Measurements from ENCODE around the gene JMY. TPM values are rescaled to one million over a fixed set of nuclear protein-coding genes. Genes with fewer than 3 reads are reported as not detected.

Gene JMY
- total and polyA plus RNA-seq, 12 donors = 2.9 to 16.4 (median 10.2) TPM

- 50 to 59% (median 53%) methylated on average over 4 of the region's 4 CpGs for WGBS, 4 donors
- intact Hi-C loops (cut with DNase I) = no loop called here
- Histone ChIP-seq H3K27ac (no peak overlapping the region), H3K4me1 (replicated peaks in 1 of 2) (peaks cover 0 to 6% of the 10 kb centered on the region in 2 donors), H3K36me3 (replicated peaks in 1 of 2) (no peaks in the 10 kb centered on the region), H3K27me3 (no peaks in the 10 kb centered on the region), H3K4me3 (no peak overlapping the region), H3K9me3 (replicated peaks in 1 of 3) (no peaks in the 10 kb centered on the region)
- DNase-seq = no peak
- TF ChIP-seq POLR2A (IDR thresholded peaks at IDR 0.05) = no peak
- TF ChIP-seq CTCF (IDR thresholded peaks at IDR 0.05) = no peak
Observed at GRCh38 chr5:79201206-79201605, 34.7 kb upstream of the JMY start.

- H3K9me3 ChIP-seq (replicated peaks in 1 of 3) = no peaks in the 10 kb centered on the region
- no peaks in the 10 kb centered on the region for H3K27me3 ChIP-seq
- H3K27ac ChIP-seq = peak overlapping the region in 1 of 5 donors; percentile 36
- no peaks in the 10 kb centered on the region for H3K36me3 ChIP-seq (replicated peaks in 1 of 2)
- peaks cover 0 to 6% of the 10 kb centered on the region in 2 donors for H3K4me1 ChIP-seq (replicated peaks in 1 of 2)
- intact Hi-C loops (cut with DNase I) = no loop called here
- no peak for TF ChIP-seq CTCF (IDR thresholded peaks at IDR 0.05)
- TF ChIP-seq POLR2A (IDR thresholded peaks at IDR 0.05) = no peak
- DNase-seq = peak in 1 of 7 donors; percentile 13
- H3K4me3 ChIP-seq = no peak overlapping the region
Observed at GRCh38 chr5:79202076-79202475, 33.9 kb upstream of the JMY start.

GRCh38 chr5:79205965-79206364, 30.0 kb upstream of the JMY start:
- H3K27me3 ChIP-seq = no peaks in the 10 kb centered on the region
- TF ChIP-seq CTCF (IDR thresholded peaks at IDR 0.05) = no peak
- no peak for TF ChIP-seq POLR2A (IDR thresholded peaks at IDR 0.05)
- H3K27ac ChIP-seq = no peak overlapping the region

GRCh38 chr5:79206541-79206940, 29.4 kb upstream of the JMY start:
- TF ChIP-seq POLR2A (IDR thresholded peaks at IDR 0.05) (no peak), CTCF (IDR thresholded peaks at IDR 0.05) (no peak)
- peaks cover 0 to under 1% of the 10 kb centered on the region in 2 donors for H3K4me1 ChIP-seq (replicated peaks in 1 of 2)
- no peak for DNase-seq
- H3K27me3 ChIP-seq = no peaks in the 10 kb centered on the region
- H3K9me3 ChIP-seq (replicated peaks in 1 of 3) = no peaks in the 10 kb centered on the region
- H3K36me3 ChIP-seq (replicated peaks in 1 of 2) = no peaks in the 10 kb centered on the region
- H3K4me3 ChIP-seq = no peak overlapping the region
- no peak overlapping the region for H3K27ac ChIP-seq
- 95 to 98% (median 96%) methylated on average over 3 of the region's 3 CpGs for WGBS, 4 donors
- intact Hi-C loops (cut with DNase I) = no loop called here

More at GRCh38 chr5:79205965-79206364, 30.0 kb upstream of the JMY start:
- no peaks in the 10 kb centered on the region for H3K9me3 ChIP-seq (replicated peaks in 1 of 3)
- intact Hi-C loops (cut with DNase I) = no loop called here
- 64 to 71% (median 67%) methylated on average over 3 of the region's 3 CpGs for WGBS, 4 donors
- H3K4me3 ChIP-seq = no peak overlapping the region
- peaks cover 0 to 6% of the 10 kb centered on the region in 2 donors for H3K4me1 ChIP-seq (replicated peaks in 1 of 2)
- no peaks in the 10 kb centered on the region for H3K36me3 ChIP-seq (replicated peaks in 1 of 2)
- DNase-seq = no peak
